Measurements from ENCODE around the gene TPST2.

TPST2 gene

DNA sequence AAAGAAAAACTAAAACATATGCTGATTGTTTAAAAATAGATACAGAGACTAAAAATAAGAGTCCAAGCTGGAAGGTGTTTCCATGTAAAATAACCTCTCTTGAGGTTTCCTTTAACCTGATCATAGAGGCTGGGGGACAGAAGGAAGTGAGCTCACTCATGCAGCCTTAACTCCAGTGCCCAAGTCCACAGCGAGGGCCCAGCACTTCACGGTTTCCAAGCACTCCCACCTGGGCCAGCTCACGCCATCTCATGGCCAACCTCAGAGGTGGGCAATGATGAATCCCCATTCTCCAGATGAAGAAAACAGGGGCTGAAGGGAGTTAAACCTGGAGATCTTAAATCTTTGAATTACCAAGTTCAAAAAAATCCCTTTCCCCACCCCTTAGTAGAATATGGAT, 62.8 kb downstream of the TPST2 start:
- no peak overlapping the region for H3K4me3 ChIP-seq
- DNase-seq (ENCODE audit: low spot score), result no peak
- no peak overlapping the region for H3K27ac ChIP-seq
- no peak for TF ChIP-seq CTCF (IDR thresholded peaks at IDR 0.05)

- no peak for TF ChIP-seq CTCF (IDR thresholded peaks at IDR 0.05)
- no peak overlapping the region for H3K4me3 ChIP-seq
- DNase-seq (ENCODE audit: low spot score), result no peak
- H3K27ac ChIP-seq, result no peak overlapping the region
These were observed 63.9 kb downstream of the TPST2 start for GRCh38 chr22:26525946-26526564.

GRCh38 chr22:26524870-26525269, 65.1 kb downstream of the TPST2 start:
- no peak overlapping the region for H3K27ac ChIP-seq
- no peak for DNase-seq (ENCODE audit: low spot score)
- no peak overlapping the region for H3K4me3 ChIP-seq
- TF ChIP-seq CTCF (IDR thresholded peaks at IDR 0.05), result no peak

DNA sequence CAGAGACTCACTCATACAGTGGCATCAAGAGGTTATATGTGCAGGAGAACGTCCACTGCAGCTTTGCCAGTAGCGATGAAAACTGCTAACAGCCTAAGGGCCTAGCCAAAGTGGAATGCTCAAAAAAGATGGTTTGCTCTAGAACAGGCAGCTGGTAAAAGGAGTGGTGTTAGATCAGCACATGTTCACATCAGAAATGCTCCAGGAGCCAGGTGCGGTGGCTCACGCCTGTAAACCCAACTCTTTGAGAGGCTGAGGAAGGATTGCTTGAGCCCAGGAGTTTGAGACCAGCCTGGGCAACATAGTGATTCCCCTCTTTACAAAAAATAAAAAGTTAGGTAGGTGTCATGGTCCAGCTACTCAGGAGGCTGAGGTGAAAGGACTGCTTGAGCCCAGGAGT, 67.3 kb downstream of the TPST2 start:
- DNase-seq (ENCODE audit: low spot score), result no peak
- Histone ChIP-seq H3K27ac (no peak overlapping the region), H3K4me3 (no peak overlapping the region)
- TF ChIP-seq CTCF (IDR thresholded peaks at IDR 0.05), result no peak

DNA sequence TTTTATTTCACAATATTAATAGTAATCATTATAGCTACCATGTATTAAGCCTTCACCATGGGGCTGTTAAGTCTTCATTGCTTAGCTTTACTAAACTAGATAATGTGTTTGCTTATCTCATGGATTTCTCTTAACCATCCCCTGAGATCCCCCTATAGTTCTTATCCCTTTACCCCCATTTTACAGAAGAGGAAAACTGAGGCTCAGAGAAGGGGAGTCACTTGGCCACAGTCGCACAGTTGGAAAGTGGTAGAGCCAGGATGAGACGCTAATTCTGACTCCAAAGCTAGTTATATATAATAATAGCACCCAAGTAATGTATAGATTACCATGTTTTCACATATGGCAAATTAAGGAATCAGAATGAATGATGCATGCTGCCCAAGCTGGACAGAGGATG, 67.9 kb downstream of the TPST2 start:
- no peak overlapping the region for H3K4me3 ChIP-seq
- no peak overlapping the region for H3K27ac ChIP-seq
- no peak for TF ChIP-seq CTCF (IDR thresholded peaks at IDR 0.05)
- DNase-seq (ENCODE audit: low spot score), result no peak

DNA sequence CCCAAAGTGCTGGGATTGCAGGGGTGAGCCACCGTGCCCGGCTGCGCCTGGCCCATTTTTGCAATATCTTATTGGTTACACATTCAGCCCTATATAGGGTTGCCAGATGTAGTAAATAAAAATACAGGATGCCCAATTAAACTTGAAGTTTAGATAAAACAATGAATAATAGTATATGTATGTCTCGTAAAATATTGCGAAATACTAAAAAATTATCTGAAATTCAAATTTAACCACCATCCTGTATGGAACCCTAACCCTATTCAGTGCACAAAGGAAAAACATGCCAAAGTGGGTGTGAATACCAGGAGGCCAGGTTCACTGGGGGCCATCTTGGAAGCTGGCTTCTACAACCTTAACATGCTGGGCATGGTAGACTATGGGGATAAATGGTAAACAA, 72.5 kb downstream of the TPST2 start:
- no peak for TF ChIP-seq CTCF (IDR thresholded peaks at IDR 0.05)
- DNase-seq (ENCODE audit: low spot score), result no peak
- H3K27ac ChIP-seq, result no peak overlapping the region
- H3K4me3 ChIP-seq, result no peak overlapping the region

GRCh38 chr22:26516503-26516902, 73.4 kb downstream of the TPST2 start:
- no peak for DNase-seq (ENCODE audit: low spot score)
- Histone ChIP-seq H3K4me3 (no peak overlapping the region), H3K27ac (no peak overlapping the region)
- no peak for TF ChIP-seq CTCF (IDR thresholded peaks at IDR 0.05)
